ENCODE measurements around the gene TBC1D5.
"Not testable (repeated sequence)": the region's sequence is repeated elsewhere in the genome, so short reads cannot be mapped to it uniquely, and the experiment has no call there.

The TBC1D5 gene

GRCh38 chr3:17742102-17742879, at the start of gene TBC1D5:
TBC1D5 (minus strand) TSS chr3:17742631; CDS start chr3:17508570, 234,061 bp downstream.
- DNase-seq, result peak; percentile 96

- no peak for DNase-seq
Measured at GRCh38 chr3:17783426-17783825, 41.0 kb upstream of the TBC1D5 start.

GRCh38 chr3:17782751-17783150, 40.3 kb upstream of the TBC1D5 start:
- DNase-seq, result no peak

- not testable (repeated sequence) for DNase-seq
Measured at GRCh38 chr3:17780369-17780768, 37.9 kb upstream of the TBC1D5 start.

GRCh38 chr3:17779304-17780250, 37.1 kb upstream of the TBC1D5 start:
- not testable (repeated sequence) for DNase-seq

- DNase-seq, result not testable (repeated sequence)
Measured at GRCh38 chr3:17777326-17777725, 34.9 kb upstream of the TBC1D5 start.

GRCh38 chr3:17775073-17775472, 32.6 kb upstream of the TBC1D5 start:
- no peak for DNase-seq

- DNase-seq, result not testable (repeated sequence)
Measured at GRCh38 chr3:17774180-17774910, 31.9 kb upstream of the TBC1D5 start.

- DNase-seq, result no peak
Measured at GRCh38 chr3:17772556-17772955, 30.1 kb upstream of the TBC1D5 start.

GRCh38 chr3:17771177-17772017, 29.0 kb upstream of the TBC1D5 start:
- no peak for DNase-seq

- DNase-seq, result no peak
Measured at GRCh38 chr3:17770682-17771081, 28.3 kb upstream of the TBC1D5 start.

- DNase-seq, result no peak
Measured at GRCh38 chr3:17765819-17766472, 23.5 kb upstream of the TBC1D5 start.

- DNase-seq, result no peak
Measured at GRCh38 chr3:17761563-17761962, 19.1 kb upstream of the TBC1D5 start.

GRCh38 chr3:17759901-17760300, 17.5 kb upstream of the TBC1D5 start:
- no peak for DNase-seq

- DNase-seq, result no peak
Measured at GRCh38 chr3:17755836-17756235, 13.4 kb upstream of the TBC1D5 start.

- DNase-seq, result no peak
Measured at GRCh38 chr3:17753632-17753992, 11.2 kb upstream of the TBC1D5 start.

GRCh38 chr3:17752876-17753631, 10.6 kb upstream of the TBC1D5 start:
- no peak for DNase-seq

GRCh38 chr3:17752436-17752835, 10.0 kb upstream of the TBC1D5 start:
- DNase-seq, result no peak

- no peak for DNase-seq
Measured at GRCh38 chr3:17749705-17750293, 7.4 kb upstream of the TBC1D5 start.

GRCh38 chr3:17749281-17749680, 6.8 kb upstream of the TBC1D5 start:
- DNase-seq, result no peak

GRCh38 chr3:17747890-17748247, 5.4 kb upstream of the TBC1D5 start:
- no peak for DNase-seq

Measured in NCI-H146 (cell line).